Measurements from ENCODE around the gene GSTK1.
"Not testable (repeated sequence)": the region's sequence is repeated elsewhere in the genome, so short reads cannot be mapped to it uniquely, and the experiment has no call there.

Gene GSTK1

GRCh38 chr7:143239813-143240212, 23.4 kb upstream of the GSTK1 start:
- DNase-seq, result no peak

- DNase-seq, result peak; percentile 73
Measured at GRCh38 chr7:143240291-143241168, 22.7 kb upstream of the GSTK1 start.

GRCh38 chr7:143242306-143242705, 20.9 kb upstream of the GSTK1 start:
- no peak for DNase-seq

- no peak for DNase-seq
Measured at GRCh38 chr7:143243111-143243510, 20.1 kb upstream of the GSTK1 start.

- no peak for DNase-seq
Measured at GRCh38 chr7:143243614-143244013, 19.6 kb upstream of the GSTK1 start.

GRCh38 chr7:143244321-143244720, 18.9 kb upstream of the GSTK1 start:
- DNase-seq, result no peak

GRCh38 chr7:143245123-143245522, 18.1 kb upstream of the GSTK1 start:
- DNase-seq, result no peak

GRCh38 chr7:143247372-143247771, 15.9 kb upstream of the GSTK1 start:
- no peak for DNase-seq

GRCh38 chr7:143248761-143249354, 14.4 kb upstream of the GSTK1 start:
- no peak for DNase-seq

GRCh38 chr7:143250199-143250598, 13.0 kb upstream of the GSTK1 start:
- DNase-seq, result no peak

GRCh38 chr7:143250822-143251221, 12.4 kb upstream of the GSTK1 start:
- DNase-seq, result no peak

GRCh38 chr7:143252006-143252405, 11.2 kb upstream of the GSTK1 start:
- DNase-seq, result no peak

- DNase-seq, result no peak
Measured at GRCh38 chr7:143255564-143255963, 7.7 kb upstream of the GSTK1 start.

- no peak for DNase-seq
Measured at GRCh38 chr7:143256325-143256724, 6.9 kb upstream of the GSTK1 start.

GRCh38 chr7:143256932-143257331, 6.3 kb upstream of the GSTK1 start:
- no peak for DNase-seq

GRCh38 chr7:143257501-143257900, 5.7 kb upstream of the GSTK1 start:
- DNase-seq, result no peak

- DNase-seq, result no peak
Measured at GRCh38 chr7:143258831-143259230, 4.4 kb upstream of the GSTK1 start.

GRCh38 chr7:143259765-143260164, 3.5 kb upstream of the GSTK1 start:
- DNase-seq, result no peak

GRCh38 chr7:143261901-143262300, 1.3 kb upstream of the GSTK1 start:
- DNase-seq, result no peak

- not testable (repeated sequence) for DNase-seq
Measured at GRCh38 chr7:143264196-143264568, 941 bp downstream of the GSTK1 start.

GRCh38 chr7:143265017-143265693, 1.9 kb downstream of the GSTK1 start:
- DNase-seq, result no peak

GRCh38 chr7:143269251-143269650, 6.0 kb downstream of the GSTK1 start:
- DNase-seq, result no peak

- no peak for DNase-seq
Measured at GRCh38 chr7:143271240-143271639, 8.0 kb downstream of the GSTK1 start.

GRCh38 chr7:143272871-143273270, 9.6 kb downstream of the GSTK1 start:
- DNase-seq, result no peak

Measured in activated CD8-positive, alpha-beta memory T cell treated with anti-CD3 and anti-CD28 coated beads for 24 hours (primary cell).